HFF-Myc (cell line): ENCODE data around the gene OPRL1.

Source experiments
- DNase-seq: peaks from one replicate; pipeline ENCODE4 v3.0.0-alpha.2; 2011; ENCODE audit warnings: low read depth; ENCODE audit errors: extremely low read depth
- H3K4me3 ChIP-seq: replicated peaks from 2 replicates; pipeline ENCODE4 v1.5.1; 2011; ENCODE audit warnings: low read depth, mild to moderate bottlenecking, control low read depth, low read length
- TF ChIP-seq, protein P1 (sequence below): IDR thresholded peaks from 2 replicates; pipeline ENCODE4 v1.5.1; 2012; ENCODE audit warnings: mild to moderate bottlenecking, low read depth, low read length, control low read depth; ENCODE audit errors: missing control alignments

Gene OPRL1

GRCh38 chr20:64100946-64101688 lies 21.2 kb downstream of the OPRL1 start:
- TF ChIP-seq, protein P1, sequence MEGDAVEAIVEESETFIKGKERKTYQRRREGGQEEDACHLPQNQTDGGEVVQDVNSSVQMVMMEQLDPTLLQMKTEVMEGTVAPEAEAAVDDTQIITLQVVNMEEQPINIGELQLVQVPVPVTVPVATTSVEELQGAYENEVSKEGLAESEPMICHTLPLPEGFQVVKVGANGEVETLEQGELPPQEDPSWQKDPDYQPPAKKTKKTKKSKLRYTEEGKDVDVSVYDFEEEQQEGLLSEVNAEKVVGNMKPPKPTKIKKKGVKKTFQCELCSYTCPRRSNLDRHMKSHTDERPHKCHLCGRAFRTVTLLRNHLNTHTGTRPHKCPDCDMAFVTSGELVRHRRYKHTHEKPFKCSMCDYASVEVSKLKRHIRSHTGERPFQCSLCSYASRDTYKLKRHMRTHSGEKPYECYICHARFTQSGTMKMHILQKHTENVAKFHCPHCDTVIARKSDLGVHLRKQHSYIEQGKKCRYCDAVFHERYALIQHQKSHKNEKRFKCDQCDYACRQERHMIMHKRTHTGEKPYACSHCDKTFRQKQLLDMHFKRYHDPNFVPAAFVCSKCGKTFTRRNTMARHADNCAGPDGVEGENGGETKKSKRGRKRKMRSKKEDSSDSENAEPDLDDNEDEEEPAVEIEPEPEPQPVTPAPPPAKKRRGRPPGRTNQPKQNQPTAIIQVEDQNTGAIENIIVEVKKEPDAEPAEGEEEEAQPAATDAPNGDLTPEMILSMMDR: no peak
- H3K4me3 ChIP-seq: no peak overlapping the region
- DNase-seq: no peak

DNA sequence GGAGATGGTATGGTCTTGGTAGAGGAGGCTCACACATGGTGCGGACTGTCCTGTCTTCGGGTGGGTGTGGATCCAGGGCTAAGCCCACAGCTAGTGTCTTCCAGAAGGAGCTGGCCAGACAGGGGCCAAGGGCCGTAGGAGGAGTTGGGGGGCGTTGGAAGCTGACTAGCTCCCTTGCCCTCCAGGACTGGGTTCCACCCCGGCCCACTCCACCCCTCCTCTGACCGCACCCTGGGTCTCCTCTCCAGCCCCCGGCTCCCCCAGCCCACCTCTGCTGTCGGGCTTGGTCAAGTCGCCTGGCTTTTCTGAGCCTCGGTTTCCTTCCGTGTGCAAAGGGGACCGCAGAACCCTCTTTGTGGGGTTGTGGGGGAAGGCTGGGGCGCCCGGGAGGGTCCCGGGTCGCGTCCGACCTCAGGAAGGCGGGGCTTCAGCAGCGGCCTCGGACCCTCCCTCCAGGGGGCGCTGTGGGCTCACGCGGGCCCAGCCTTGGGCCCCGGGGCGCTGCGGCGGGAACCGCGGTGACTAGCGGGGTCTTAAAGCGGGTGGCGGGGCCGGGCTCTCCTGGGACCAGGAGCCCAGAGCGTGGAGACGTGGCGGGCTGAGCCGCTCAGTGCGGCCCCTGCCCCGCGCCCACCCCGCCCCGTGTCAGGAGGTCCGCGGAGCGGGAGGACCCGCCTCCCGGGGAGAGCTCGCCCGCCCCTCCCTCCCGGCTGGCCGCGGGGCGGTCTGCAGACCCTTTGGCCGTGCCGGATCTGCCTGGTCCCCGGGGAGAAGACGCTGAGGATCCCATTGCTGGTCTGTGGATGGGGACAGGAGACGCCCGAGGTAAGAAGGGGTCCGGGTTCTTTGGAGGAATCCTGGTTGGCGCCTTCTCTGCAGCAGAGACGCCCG lies 22.1 kb downstream of the OPRL1 start:
- TF ChIP-seq, protein P1: peak; percentile 78
- no peak overlapping the region for H3K4me3 ChIP-seq
- DNase-seq: no peak

DNA sequence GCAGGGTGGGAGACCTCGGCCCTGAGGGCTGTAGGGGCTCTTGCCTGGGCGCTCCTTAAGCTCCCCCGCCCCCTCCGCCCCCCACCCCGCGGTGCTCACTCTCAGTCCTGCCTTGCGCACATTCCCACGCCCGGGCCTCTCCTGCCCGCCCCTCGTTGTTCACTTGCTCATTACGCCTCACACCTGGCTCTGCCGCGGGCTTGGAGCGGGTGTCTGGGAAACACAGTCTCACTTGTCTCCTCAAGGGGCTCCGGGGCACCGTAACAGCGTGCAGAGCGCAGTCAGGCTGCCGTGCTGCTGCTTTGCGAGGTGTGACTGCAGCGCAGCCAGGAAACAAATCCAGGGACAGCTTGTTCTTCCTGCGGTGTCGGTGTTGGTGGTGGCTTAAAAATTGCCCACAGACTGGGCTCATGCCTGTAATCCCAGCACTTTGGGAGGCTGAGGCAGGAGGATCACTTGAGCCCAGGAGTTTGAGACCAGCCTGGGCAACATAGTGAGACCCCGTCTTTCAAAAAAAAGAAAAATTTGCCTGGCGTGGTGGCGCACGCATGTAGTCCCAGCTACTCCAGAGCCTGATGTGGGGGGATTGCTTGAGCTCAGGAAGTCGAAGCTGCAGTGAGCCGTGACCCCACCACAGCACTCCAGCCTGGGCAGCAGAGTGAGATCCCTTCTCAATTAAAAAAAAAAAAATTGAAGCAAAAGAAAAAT lies 22.9 kb downstream of the OPRL1 start:
- no peak for DNase-seq
- TF ChIP-seq, protein P1: no peak
- no peak overlapping the region for H3K4me3 ChIP-seq

DNA sequence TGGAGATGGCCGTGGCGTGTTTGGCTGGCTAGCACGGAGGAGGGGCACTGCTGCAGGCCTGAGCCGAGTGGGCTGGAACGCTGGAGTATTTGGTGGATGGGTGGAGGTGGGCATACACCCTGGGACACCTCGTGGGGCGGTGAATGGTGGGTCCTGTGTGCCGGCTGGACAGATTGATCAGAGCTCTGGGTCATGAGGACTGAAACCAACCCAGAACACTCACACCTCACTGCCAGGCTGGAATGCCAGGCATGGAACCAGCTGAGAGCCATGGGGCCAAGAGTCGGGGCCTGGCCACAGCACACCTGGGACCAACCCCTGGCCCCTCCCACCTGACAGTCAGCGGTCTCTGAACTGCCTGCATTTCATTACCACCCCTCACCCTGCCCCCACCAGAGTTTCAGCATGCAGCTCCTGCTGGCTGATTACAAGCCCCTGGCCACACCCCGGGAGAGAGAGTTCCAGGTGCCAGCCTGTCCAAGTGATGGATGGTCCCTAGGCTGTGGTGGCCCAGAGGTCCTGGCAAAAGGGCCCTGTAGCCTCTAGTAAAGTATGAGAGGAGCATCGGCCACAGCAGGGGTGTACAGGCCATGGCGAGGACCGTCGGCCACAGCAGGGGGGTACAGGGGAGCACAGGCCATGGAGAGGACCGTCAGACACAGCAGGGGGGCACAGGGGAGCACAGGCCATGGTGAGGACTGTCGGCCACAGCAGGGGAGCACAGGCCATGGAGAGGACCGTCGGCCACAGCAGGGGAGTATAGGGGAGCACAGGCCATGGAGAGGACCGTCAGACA lies 24.2 kb downstream of the OPRL1 start:
- TF ChIP-seq, protein P1: no peak
- DNase-seq: no peak
- H3K4me3 ChIP-seq: no peak overlapping the region

GRCh38 chr20:64104667-64105451 lies 25.0 kb downstream of the OPRL1 start:
- no peak for DNase-seq

More at GRCh38 chr20:64104667-64105451, 25.0 kb downstream of the OPRL1 start:
- TF ChIP-seq, protein P1: no peak
- H3K4me3 ChIP-seq: no peak overlapping the region
